GM23338 (cell line): ENCODE data around the gene BCAS3. TPM values are rescaled to one million over a fixed set of nuclear protein-coding genes. Genes with fewer than 3 reads are reported as not detected.

Experiments
- ATAC-seq: fragments of 200-7000 bp; cut with Tn5 transposase; 3 replicates; pipeline ENCODE4 v1.9.1; 2020
- DNase-seq: peaks from one replicate; pipeline ENCODE4 v3.0.0-alpha.2; 2015; ENCODE audit warnings: low spot score
- H2AFZ ChIP-seq: fragments of 200-600 bp; sonication (generic); 2 replicates; pipeline ENCODE4 v1.8.0; 2016; ENCODE audit warnings: antibody characterized with exemption, mild to moderate bottlenecking, moderate library complexity
- H3F3A ChIP-seq: fragments of 200-600 bp; sonication (generic); replicated peaks from 2 replicates; pipeline ENCODE4 v1.8.0; 2017; ENCODE audit warnings: antibody characterized with exemption, mixed run types, low read depth
- H3K27ac ChIP-seq: fragments of 200-600 bp; sonication (generic); 2 replicates; pipeline ENCODE4 v1.6.1; 2016; ENCODE audit warnings: low read depth
- H3K27me3 ChIP-seq: fragments of 200-600 bp; sonication (generic); 2 replicates; pipeline ENCODE4 v1.8.0; 2016; ENCODE audit warnings: mild to moderate bottlenecking, mixed run types, moderate library complexity; ENCODE audit not compliant: insufficient read depth
- H3K36me3 ChIP-seq: fragments of 200-600 bp; sonication (generic); 2 replicates; pipeline ENCODE4 v1.8.0; 2016; ENCODE audit warnings: mild to moderate bottlenecking; ENCODE audit not compliant: insufficient read depth
- H3K4me1 ChIP-seq: fragments of 200-600 bp; sonication (generic); 2 replicates; pipeline ENCODE4 v1.8.0; 2016; ENCODE audit warnings: mild to moderate bottlenecking, moderate library complexity; ENCODE audit not compliant: insufficient read depth
- H3K4me2 ChIP-seq: fragments of 200-600 bp; sonication (generic); 2 replicates; pipeline ENCODE4 v1.7.1; 2017; ENCODE audit warnings: mixed run types
- H3K4me3 ChIP-seq: fragments of 200-600 bp; sonication (generic); 2 replicates; pipeline ENCODE4 v1.6.1; 2016; ENCODE audit warnings: mixed run types
- H3K79me2 ChIP-seq: fragments of 200-600 bp; sonication (generic); replicated peaks from 2 replicates; pipeline ENCODE4 v1.8.0; 2017; ENCODE audit warnings: mild to moderate bottlenecking; ENCODE audit not compliant: insufficient read depth
- H3K9me2 ChIP-seq: fragments of 200-600 bp; sonication (generic); 2 replicates; pipeline ENCODE4 v1.8.0; 2017; ENCODE audit not compliant: insufficient read depth
- H4K20me1 ChIP-seq: fragments of 200-600 bp; sonication (generic); replicated peaks from 2 replicates; pipeline ENCODE4 v1.8.0; 2017; ENCODE audit warnings: mild to moderate bottlenecking; ENCODE audit not compliant: insufficient read depth
- H3K27ac Mint-ChIP-seq: 2 replicates; pipeline ENCODE4 v1.8.0; 2020; ENCODE audit warnings: inconsistent platforms, mild to moderate bottlenecking, moderate library complexity, mixed read lengths
- H3K27me3 Mint-ChIP-seq: 3 replicates; pipeline ENCODE4 v1.8.0; 2022; ENCODE audit warnings: low read depth, mild to moderate bottlenecking, moderate library complexity, mixed read lengths, inconsistent platforms; ENCODE audit not compliant: insufficient read depth, poor library complexity
- H3K36me3 Mint-ChIP-seq: 3 replicates; pipeline ENCODE4 v1.8.0; 2021; ENCODE audit warnings: low read depth, mild to moderate bottlenecking, inconsistent platforms, moderate library complexity, mixed read lengths
- H3K4me1 Mint-ChIP-seq: 3 replicates; pipeline ENCODE4 v1.8.0; 2020; ENCODE audit warnings: mild to moderate bottlenecking, inconsistent platforms, mixed read lengths
- H3K4me3 Mint-ChIP-seq: 3 replicates; pipeline ENCODE4 v1.8.0; 2021; ENCODE audit warnings: moderate library complexity, mild to moderate bottlenecking, inconsistent platforms, mixed read lengths
- H3K9me3 Mint-ChIP-seq: 3 replicates; pipeline ENCODE4 v1.8.0; 2020; ENCODE audit warnings: moderate library complexity, mild to moderate bottlenecking, inconsistent platforms, mixed read lengths
- ETS1 ChIP-seq: IDR thresholded peaks from 2 replicates; pipeline ENCODE4 v1.6.1; 2016; ENCODE audit warnings: antibody characterized with exemption
- EZH2 ChIP-seq: fragments of 200-600 bp; sonication (generic); IDR thresholded peaks from one replicate; pipeline ENCODE4 v1.8.0; 2017; ENCODE audit warnings: antibody characterized with exemption, mild to moderate bottlenecking, low read depth; ENCODE audit not compliant: unreplicated experiment
- EZH2phosphoT487 ChIP-seq: fragments of 200-600 bp; sonication (generic); IDR thresholded peaks from one replicate; pipeline ENCODE4 v1.8.1; 2018; ENCODE audit warnings: antibody characterized with exemption; ENCODE audit not compliant: unreplicated experiment
- JUNB ChIP-seq: IDR thresholded peaks from one replicate; pipeline ENCODE4 v1.6.1; 2016; ENCODE audit warnings: antibody characterized with exemption; ENCODE audit not compliant: unreplicated experiment
- REST ChIP-seq: IDR thresholded peaks from one replicate; pipeline ENCODE4 v1.6.1; 2018; ENCODE audit warnings: antibody characterized with exemption; ENCODE audit not compliant: unreplicated experiment
- ZNF331 ChIP-seq: fragments of 250-450 bp; sonication (Bioruptor Pico); IDR thresholded peaks from 2 replicates; pipeline ENCODE4 v1.5.0; 2020; ENCODE audit warnings: low read depth, mild to moderate bottlenecking, moderate library complexity
- ZNF462 ChIP-seq: fragments of 250-450 bp; sonication (Bioruptor Pico); IDR thresholded peaks from 2 replicates; pipeline ENCODE4 v1.5.0; 2020; ENCODE audit warnings: mild to moderate bottlenecking, moderate library complexity
- polyA plus RNA-seq: library from polyadenylated mRNA; unstranded; fragments of >200 nt; fragmentation: Nextera tagmentation; extraction: Ambion mirVana; gene quantifications from 2 replicates; pipeline ENCODE4 v1.2.1, GENCODE V29; 2016
- total RNA-seq: library from RNA; depleted of rRNA; stranded (reverse); fragments of >200 nt; shearing (Covaris generic); gene quantifications from 2 replicates; pipeline ENCODE4 v1.2.3, GENCODE V29; 2014
- TF ChIP-seq, protein P1 (sequence below), 2 experiments: fragments of 200-600 bp in 1 of 2; sonication (generic) in 1 of 2; conservative IDR thresholded peaks; 2 replicates each; pipeline versions ENCODE4 v1.5.1 to v1.6.1; 2016 to 2017; ENCODE audit warnings: antibody characterized with exemption in 2 of 2, low read depth in 2 of 2, mild to moderate bottlenecking in 2 of 2, moderate library complexity in 1 of 2

BCAS3 gene
- total and polyA plus RNA-seq, 2 experiments from 2014 or later = 8.2 to 28.0 TPM

- no peak for TF ChIP-seq REST
These were observed 267.1 kb downstream of the BCAS3 start (continued) for GRCh38 chr17:60944751-60945150.

GRCh38 chr17:60947100-60947499 lies 269.4 kb downstream of the BCAS3 start:
- DNase-seq (no peak), ATAC-seq (no peak)
- Histone ChIP-seq H3K4me3 (no peak overlapping the region), H3K27ac (no peak overlapping the region), H3F3A (no peaks in the 10 kb centered on the region), H4K20me1 (no peaks in the 10 kb centered on the region), H3K4me1 (no peaks in the 10 kb centered on the region), H3K79me2 (no peaks in the 10 kb centered on the region), H3K9me2 (no peaks in the 10 kb centered on the region), H3K36me3 (no peaks in the 10 kb centered on the region), H3K4me2 (no peak overlapping the region), H3K27me3 (no peaks in the 10 kb centered on the region), H2AFZ (no peak overlapping the region)
- Mint-ChIP-seq H3K4me3 (no peak overlapping the region), H3K27ac (no peak overlapping the region), H3K9me3 (no peaks in the 10 kb centered on the region), H3K27me3 (no peaks in the 10 kb centered on the region), H3K36me3 (no peaks in the 10 kb centered on the region), H3K4me1 (no peaks in the 10 kb centered on the region; the same call in 2 of the 3 replicates)
- TF ChIP-seq JUNB = no peak
- no peak for TF ChIP-seq ZNF462 (CRISPR knock-in tag)
- no peak for TF ChIP-seq ZNF331 (CRISPR knock-in tag)
- no peak for TF ChIP-seq EZH2
- TF ChIP-seq, protein P1, sequence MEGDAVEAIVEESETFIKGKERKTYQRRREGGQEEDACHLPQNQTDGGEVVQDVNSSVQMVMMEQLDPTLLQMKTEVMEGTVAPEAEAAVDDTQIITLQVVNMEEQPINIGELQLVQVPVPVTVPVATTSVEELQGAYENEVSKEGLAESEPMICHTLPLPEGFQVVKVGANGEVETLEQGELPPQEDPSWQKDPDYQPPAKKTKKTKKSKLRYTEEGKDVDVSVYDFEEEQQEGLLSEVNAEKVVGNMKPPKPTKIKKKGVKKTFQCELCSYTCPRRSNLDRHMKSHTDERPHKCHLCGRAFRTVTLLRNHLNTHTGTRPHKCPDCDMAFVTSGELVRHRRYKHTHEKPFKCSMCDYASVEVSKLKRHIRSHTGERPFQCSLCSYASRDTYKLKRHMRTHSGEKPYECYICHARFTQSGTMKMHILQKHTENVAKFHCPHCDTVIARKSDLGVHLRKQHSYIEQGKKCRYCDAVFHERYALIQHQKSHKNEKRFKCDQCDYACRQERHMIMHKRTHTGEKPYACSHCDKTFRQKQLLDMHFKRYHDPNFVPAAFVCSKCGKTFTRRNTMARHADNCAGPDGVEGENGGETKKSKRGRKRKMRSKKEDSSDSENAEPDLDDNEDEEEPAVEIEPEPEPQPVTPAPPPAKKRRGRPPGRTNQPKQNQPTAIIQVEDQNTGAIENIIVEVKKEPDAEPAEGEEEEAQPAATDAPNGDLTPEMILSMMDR (conservative IDR thresholded peaks at IDR 0.05; ENCODE audit: low read depth in 2 of 2) = no peak
- TF ChIP-seq EZH2phosphoT487 = no peak
- no peak for TF ChIP-seq REST
- TF ChIP-seq ETS1 = no peak
